ENCODE measurements around the gene SH3GL2. TPM values are rescaled to one million over a fixed set of nuclear protein-coding genes. Genes with fewer than 3 reads are reported as not detected.

The SH3GL2 gene
- total RNA-seq, 4 donors from 2014 or later: 3.6 to 6.8 (median 4.7) TPM

- Histone ChIP-seq H3K27me3 (no peaks in the 10 kb centered on the region), H3K4me1 (peaks cover 0 to 11% (median 0%) of the 10 kb centered on the region in 3 donors), H3K4me3 (no peak overlapping the region), H3K36me3 (no peaks in the 10 kb centered on the region), H3K27ac (no peak overlapping the region), H3K9me3 (no peaks in the 10 kb centered on the region)
- no peak for ATAC-seq
- WGBS, 2 donors (ENCODE audit: low coverage in 1 of 2): 80 to 100% methylated on average over 1 to 2 of the region's 5 CpGs
- TF ChIP-seq EP300 (IDR thresholded peaks at IDR 0.05) (no peak), CTCF (IDR thresholded peaks at IDR 0.05) (no peak), POLR2A (IDR thresholded peaks at IDR 0.05) (no peak), POLR2AphosphoS5 (IDR thresholded peaks at IDR 0.05) (no peak)
Measured at GRCh38 chr9:17604556-17604955, 25.7 kb downstream of the SH3GL2 start.

GRCh38 chr9:17609312-17610005 is 30.6 kb downstream of the SH3GL2 start:
- H3K4me1 ChIP-seq: peaks cover 0 to 6% (median 0%) of the 10 kb centered on the region in 3 donors
- H3K27ac ChIP-seq: no peak overlapping the region
- H3K27me3 ChIP-seq: no peaks in the 10 kb centered on the region
- no peak overlapping the region for H3K4me3 ChIP-seq
- TF ChIP-seq POLR2A (IDR thresholded peaks at IDR 0.05) (no peak), EP300 (IDR thresholded peaks at IDR 0.05) (no peak)
- no peak for ATAC-seq
- WGBS, 2 donors (ENCODE audit: low coverage in 1 of 2): 81 to 84% methylated on average over 4 to 7 of the region's 7 CpGs
- H3K9me3 ChIP-seq: no peaks in the 10 kb centered on the region
- H3K36me3 ChIP-seq: no peaks in the 10 kb centered on the region

DNA sequence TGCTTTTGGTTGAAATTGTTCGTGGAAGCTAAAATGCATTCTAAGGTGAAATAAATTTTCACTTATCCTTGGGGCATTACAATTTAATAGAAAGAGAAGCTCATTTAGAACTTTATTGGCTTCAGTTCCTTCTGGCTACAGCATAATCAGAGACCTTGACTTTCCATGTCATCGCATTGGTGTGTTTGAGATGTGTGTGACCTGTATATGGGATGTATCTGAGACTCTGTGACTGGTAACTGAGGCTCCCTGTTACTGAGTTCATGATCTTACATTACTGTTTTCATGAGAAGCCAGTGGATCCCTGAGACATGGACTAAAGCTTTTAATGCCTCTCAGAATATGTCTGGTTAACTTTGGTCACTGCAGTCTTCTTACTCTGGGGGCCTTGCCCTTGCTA is 32.5 kb downstream of the SH3GL2 start:
- peaks cover 0 to 6% (median 0%) of the 10 kb centered on the region in 3 donors for H3K4me1 ChIP-seq
- no peak overlapping the region for H3K27ac ChIP-seq
- WGBS, 2 donors (ENCODE audit: low coverage in 1 of 2): 44 to 73% methylated on average over 2 of the region's 2 CpGs
- H3K4me3 ChIP-seq: no peak overlapping the region
- no peaks in the 10 kb centered on the region for H3K27me3 ChIP-seq
- H3K9me3 ChIP-seq: no peaks in the 10 kb centered on the region
- no peak for ATAC-seq
- H3K36me3 ChIP-seq: no peaks in the 10 kb centered on the region
- TF ChIP-seq POLR2A (IDR thresholded peaks at IDR 0.05): no peak
- TF ChIP-seq POLR2AphosphoS5 (IDR thresholded peaks at IDR 0.05): no peak
- no peak for TF ChIP-seq CTCF (IDR thresholded peaks at IDR 0.05)
- no peak for TF ChIP-seq EP300 (IDR thresholded peaks at IDR 0.05)

DNA sequence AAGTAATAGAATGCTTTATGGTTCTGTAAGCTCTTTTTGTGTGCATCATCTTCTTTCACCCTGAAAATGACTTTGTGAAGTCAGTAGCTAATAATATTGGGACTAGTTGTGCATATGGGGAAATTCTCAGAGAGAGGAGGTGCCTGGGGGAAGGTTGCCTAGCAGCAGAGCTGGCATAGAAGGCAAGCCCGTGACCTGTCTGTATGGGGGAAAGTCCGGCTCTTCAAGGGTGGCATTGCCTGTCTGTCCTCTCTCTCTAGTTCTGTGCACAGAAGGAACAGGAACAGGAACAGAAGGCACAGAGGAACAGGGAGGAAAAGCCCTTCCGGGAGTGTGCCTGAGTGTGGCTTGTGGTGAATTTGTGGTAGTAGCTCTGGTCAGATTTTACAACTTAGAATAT is 33.1 kb downstream of the SH3GL2 start:
- WGBS, 2 donors (ENCODE audit: low coverage in 1 of 2): 39% methylated on average over 3 of the region's 3 CpGs
- no peaks in the 10 kb centered on the region for H3K27me3 ChIP-seq
- no peak for TF ChIP-seq POLR2A (IDR thresholded peaks at IDR 0.05)
- no peak for TF ChIP-seq EP300 (IDR thresholded peaks at IDR 0.05)
- TF ChIP-seq CTCF (IDR thresholded peaks at IDR 0.05): no peak
- TF ChIP-seq POLR2AphosphoS5 (IDR thresholded peaks at IDR 0.05): no peak
- H3K9me3 ChIP-seq: no peaks in the 10 kb centered on the region
- H3K4me3 ChIP-seq: no peak overlapping the region
- H3K36me3 ChIP-seq: no peaks in the 10 kb centered on the region
- ATAC-seq: no peak
- H3K4me1 ChIP-seq: peaks cover 0 to 6% (median 0%) of the 10 kb centered on the region in 3 donors
- no peak overlapping the region for H3K27ac ChIP-seq

DNA sequence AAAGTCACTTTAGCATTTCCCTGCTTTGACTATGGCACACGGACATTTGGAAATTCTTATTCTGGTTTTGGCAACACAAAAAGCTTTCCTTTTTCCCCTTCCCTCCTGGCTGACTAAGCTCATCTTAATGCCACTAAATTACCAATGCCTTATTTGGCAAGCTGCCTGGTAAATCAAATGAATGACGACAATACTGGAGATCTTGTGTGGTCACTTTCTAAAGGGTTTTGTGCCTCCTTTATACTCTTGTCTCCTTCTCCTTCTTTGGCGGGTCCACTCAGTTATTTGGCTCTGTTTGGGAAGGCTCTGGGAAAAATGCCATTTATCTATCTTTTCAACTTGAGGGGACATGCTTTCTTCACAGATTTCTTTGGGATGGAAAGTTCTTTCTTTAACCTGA is 34.9 kb downstream of the SH3GL2 start:
- H3K4me3 ChIP-seq: no peak overlapping the region
- no peak overlapping the region for H3K27ac ChIP-seq
- no peak for ATAC-seq
- no peaks in the 10 kb centered on the region for H3K27me3 ChIP-seq
- peaks cover 0 to 6% (median 0%) of the 10 kb centered on the region in 3 donors for H3K4me1 ChIP-seq
- TF ChIP-seq POLR2A (IDR thresholded peaks at IDR 0.05) (no peak), POLR2AphosphoS5 (IDR thresholded peaks at IDR 0.05) (no peak), EP300 (IDR thresholded peaks at IDR 0.05) (no peak), CTCF (IDR thresholded peaks at IDR 0.05) (no peak)
- no peaks in the 10 kb centered on the region for H3K9me3 ChIP-seq
- 7 to 39% methylated on average over 2 to 3 of the region's 3 CpGs for WGBS, 2 donors (ENCODE audit: low coverage in 1 of 2)
- H3K36me3 ChIP-seq: no peaks in the 10 kb centered on the region
